H7 (cell line): ENCODE measurements around the gene TAS1R2. TPM values are rescaled to one million over a fixed set of nuclear protein-coding genes. Genes with fewer than 3 reads are reported as not detected.
"Not testable (repeated sequence)": the region's sequence is repeated elsewhere in the genome, so short reads cannot be mapped to it uniquely, and the experiment has no call there.

Experiments used
- DNase-seq: peaks from one replicate; pipeline ENCODE4 v3.0.0; 2012
- H3K27me3 ChIP-seq: 2 replicates; pipeline ENCODE4 v1.6.0; 2011; ENCODE audit warnings: mild to moderate bottlenecking, low read length; ENCODE audit not compliant: control insufficient read depth, insufficient read depth
- H3K36me3 ChIP-seq: replicated peaks from 2 replicates; pipeline ENCODE4 v1.5.1; 2011; ENCODE audit warnings: low read length; ENCODE audit not compliant: control insufficient read depth, insufficient read depth
- H3K4me3 ChIP-seq: 2 replicates; pipeline ENCODE4 v1.5.1; 2011; ENCODE audit warnings: low read depth, mild to moderate bottlenecking, control low read depth, low read length, moderate library complexity; ENCODE audit not compliant: insufficient read depth
- total RNA-seq: library from RNA; depleted of rRNA; stranded (reverse); fragments of >200 nt; shearing (Covaris generic); gene quantifications from 2 replicates; pipeline ENCODE4 v1.2.3, GENCODE V29; 2014

The TAS1R2 gene
- total RNA-seq, 1 experiment from 2014 or later = 0.28 TPM

- DNase-seq, H3K27me3 ChIP-seq, H3K4me3 ChIP-seq, H3K36me3 ChIP-seq: not testable (repeated sequence)
These were observed 32.4 kb upstream of the TAS1R2 start for GRCh38 chr1:18891858-18892257.

GRCh38 chr1:18891426-18891780 is 31.9 kb upstream of the TAS1R2 start:
- Histone ChIP-seq H3K4me3 (no peak overlapping the region), H3K36me3 (no peaks in the 10 kb centered on the region; the same call in 1 of the 2 replicates), H3K27me3 (no peaks in the 10 kb centered on the region)
- no peak for DNase-seq

- DNase-seq = no peak
- no peaks in the 10 kb centered on the region for H3K27me3 ChIP-seq
- no peak overlapping the region for H3K4me3 ChIP-seq
- no peaks in the 10 kb centered on the region; the same call in 1 of the 2 replicates for H3K36me3 ChIP-seq
These were observed 31.4 kb upstream of the TAS1R2 start for GRCh38 chr1:18890706-18891425.

GRCh38 chr1:18886003-18886335 is 26.5 kb upstream of the TAS1R2 start:
- H3K4me3 ChIP-seq = no peak overlapping the region
- DNase-seq = no peak
- H3K27me3 ChIP-seq = no peaks in the 10 kb centered on the region
- no peaks in the 10 kb centered on the region; the same call in 1 of the 2 replicates for H3K36me3 ChIP-seq

GRCh38 chr1:18885311-18886002 is 26.0 kb upstream of the TAS1R2 start:
- Histone ChIP-seq H3K4me3 (no peak overlapping the region), H3K36me3 (no peaks in the 10 kb centered on the region; the same call in 1 of the 2 replicates), H3K27me3 (no peaks in the 10 kb centered on the region)
- DNase-seq = no peak

GRCh38 chr1:18884727-18885126 is 25.3 kb upstream of the TAS1R2 start:
- DNase-seq = no peak
- Histone ChIP-seq H3K4me3 (no peak overlapping the region), H3K36me3 (no peaks in the 10 kb centered on the region; the same call in 1 of the 2 replicates), H3K27me3 (no peaks in the 10 kb centered on the region)

- no peak overlapping the region for H3K4me3 ChIP-seq
- no peak for DNase-seq
- H3K36me3 ChIP-seq = no peaks in the 10 kb centered on the region; the same call in 1 of the 2 replicates
- H3K27me3 ChIP-seq = no peaks in the 10 kb centered on the region
These were observed 24.9 kb upstream of the TAS1R2 start for GRCh38 chr1:18884419-18884717.

GRCh38 chr1:18883636-18884418 is 24.4 kb upstream of the TAS1R2 start:
- no peak overlapping the region for H3K4me3 ChIP-seq
- DNase-seq = peak; percentile 93
- no peaks in the 10 kb centered on the region; the same call in 1 of the 2 replicates for H3K36me3 ChIP-seq
- no peaks in the 10 kb centered on the region for H3K27me3 ChIP-seq

GRCh38 chr1:18883079-18883478 is 23.6 kb upstream of the TAS1R2 start:
- DNase-seq = no peak
- Histone ChIP-seq H3K36me3 (no peaks in the 10 kb centered on the region; the same call in 1 of the 2 replicates), H3K4me3 (no peak overlapping the region), H3K27me3 (no peaks in the 10 kb centered on the region)

- no peaks in the 10 kb centered on the region for H3K27me3 ChIP-seq
- no peak overlapping the region for H3K4me3 ChIP-seq
- no peak for DNase-seq
- no peaks in the 10 kb centered on the region; the same call in 1 of the 2 replicates for H3K36me3 ChIP-seq
These were observed 23.0 kb upstream of the TAS1R2 start for GRCh38 chr1:18882486-18882885.

GRCh38 chr1:18881642-18882431 is 22.4 kb upstream of the TAS1R2 start:
- no peak for DNase-seq
- H3K27me3 ChIP-seq = no peaks in the 10 kb centered on the region
- no peaks in the 10 kb centered on the region; the same call in 1 of the 2 replicates for H3K36me3 ChIP-seq
- H3K4me3 ChIP-seq = no peak overlapping the region

GRCh38 chr1:18881164-18881563 is 21.7 kb upstream of the TAS1R2 start:
- no peaks in the 10 kb centered on the region for H3K27me3 ChIP-seq
- H3K4me3 ChIP-seq = no peak overlapping the region
- no peak for DNase-seq
- no peaks in the 10 kb centered on the region; the same call in 1 of the 2 replicates for H3K36me3 ChIP-seq

GRCh38 chr1:18880585-18880984 is 21.1 kb upstream of the TAS1R2 start:
- H3K27me3 ChIP-seq = no peaks in the 10 kb centered on the region
- no peaks in the 10 kb centered on the region; the same call in 1 of the 2 replicates for H3K36me3 ChIP-seq
- no peak for DNase-seq
- no peak overlapping the region for H3K4me3 ChIP-seq

GRCh38 chr1:18879791-18880309 is 20.4 kb upstream of the TAS1R2 start:
- Histone ChIP-seq H3K36me3 (no peaks in the 10 kb centered on the region; the same call in 1 of the 2 replicates), H3K27me3 (no peaks in the 10 kb centered on the region), H3K4me3 (no peak overlapping the region)
- peak; percentile 69 for DNase-seq
